ENCODE measurements around the gene IFNLR1. TPM values are rescaled to one million over a fixed set of nuclear protein-coding genes. Genes with fewer than 3 reads are reported as not detected.

Gene IFNLR1
- total and polyA plus RNA-seq, 8 donors, result 2.3 to 8.4 (median 4.0) TPM

GRCh38 chr1:24111996-24112779 lies 74.9 kb downstream of the IFNLR1 start, which contains the start of gene MYOM3:
MYOM3 (minus strand) TSS chr1:24112135; CDS start chr1:24108636, 3,499 bp downstream.
- H3K4me1 ChIP-seq, result peaks cover 0 to 9% (median 3%) of the 10 kb centered on the region in 3 donors
- TF ChIP-seq, protein P1, sequence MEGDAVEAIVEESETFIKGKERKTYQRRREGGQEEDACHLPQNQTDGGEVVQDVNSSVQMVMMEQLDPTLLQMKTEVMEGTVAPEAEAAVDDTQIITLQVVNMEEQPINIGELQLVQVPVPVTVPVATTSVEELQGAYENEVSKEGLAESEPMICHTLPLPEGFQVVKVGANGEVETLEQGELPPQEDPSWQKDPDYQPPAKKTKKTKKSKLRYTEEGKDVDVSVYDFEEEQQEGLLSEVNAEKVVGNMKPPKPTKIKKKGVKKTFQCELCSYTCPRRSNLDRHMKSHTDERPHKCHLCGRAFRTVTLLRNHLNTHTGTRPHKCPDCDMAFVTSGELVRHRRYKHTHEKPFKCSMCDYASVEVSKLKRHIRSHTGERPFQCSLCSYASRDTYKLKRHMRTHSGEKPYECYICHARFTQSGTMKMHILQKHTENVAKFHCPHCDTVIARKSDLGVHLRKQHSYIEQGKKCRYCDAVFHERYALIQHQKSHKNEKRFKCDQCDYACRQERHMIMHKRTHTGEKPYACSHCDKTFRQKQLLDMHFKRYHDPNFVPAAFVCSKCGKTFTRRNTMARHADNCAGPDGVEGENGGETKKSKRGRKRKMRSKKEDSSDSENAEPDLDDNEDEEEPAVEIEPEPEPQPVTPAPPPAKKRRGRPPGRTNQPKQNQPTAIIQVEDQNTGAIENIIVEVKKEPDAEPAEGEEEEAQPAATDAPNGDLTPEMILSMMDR (IDR thresholded peaks at IDR 0.05), result peak in 3 of 4 donors; percentile 18 to 21 (median 19)
- no peak within 1 kb of the TSS for H3K4me3 ChIP-seq
- H3K27ac ChIP-seq, result no peak within 1 kb of the TSS
- no peaks in the 10 kb centered on the region for H3K9me3 ChIP-seq
- ATAC-seq (peak; percentile 59 to 92 (median 84)), FAIRE-seq (no peak), DNase-seq (peak; percentile 66 to 89 (median 72))
- intact Hi-C loops (cut with DNase I), result loop anchor here in 2 of 3 donors (5.0 kb wide), 1 partner anchor 40 kb away; no protein-coding TSS in a partner anchor
- no peaks in the 10 kb centered on the region for H3K27me3 ChIP-seq
- 42 to 48% methylated on average over 24 to 27 of the region's 27 CpGs for WGBS, 2 donors
- no peaks in the 10 kb centered on the region for H3K36me3 ChIP-seq

- 86 to 89% methylated on average over 20 of the region's 20 CpGs for WGBS, 2 donors
- DNase-seq (peak in 3 of 6 donors; percentile 29 to 66 (median 56)), ATAC-seq (no peak), FAIRE-seq (no peak)
- intact Hi-C loops (cut with DNase I), result loop anchor here in 2 of 3 donors (5.0 kb wide), 1 partner anchor 39 kb away; no protein-coding TSS in a partner anchor
- H3K27ac ChIP-seq, result no peak overlapping the region
- no peaks in the 10 kb centered on the region for H3K36me3 ChIP-seq
- TF ChIP-seq, protein P1 (IDR thresholded peaks at IDR 0.05), result no peak
- H3K9me3 ChIP-seq, result no peaks in the 10 kb centered on the region
- peaks cover 0 to 2% (median 0%) of the 10 kb centered on the region in 3 donors for H3K4me1 ChIP-seq
- no peaks in the 10 kb centered on the region for H3K27me3 ChIP-seq
- no peak overlapping the region for H3K4me3 ChIP-seq
Observed at GRCh38 chr1:24111262-24111995, 75.7 kb downstream of the IFNLR1 start.

GRCh38 chr1:24110642-24111261 lies 76.3 kb downstream of the IFNLR1 start:
- no peak overlapping the region for H3K4me3 ChIP-seq
- TF ChIP-seq, protein P1 (IDR thresholded peaks at IDR 0.05), result no peak
- ATAC-seq, result no peak
- intact Hi-C loops (cut with DNase I), result loop anchor here in 2 of 3 donors (5.0 kb wide), 1 partner anchor 38 kb away; no protein-coding TSS in a partner anchor
- 80 to 81% methylated on average over 14 of the region's 14 CpGs for WGBS, 2 donors
- FAIRE-seq, result no peak
- no peaks in the 10 kb centered on the region for H3K27me3 ChIP-seq
- no peaks in the 10 kb centered on the region for H3K9me3 ChIP-seq
- H3K36me3 ChIP-seq, result no peaks in the 10 kb centered on the region
- H3K27ac ChIP-seq, result no peak overlapping the region
- H3K4me1 ChIP-seq, result no peaks in the 10 kb centered on the region
- peak in 3 of 6 donors; percentile 36 to 48 (median 44) for DNase-seq

DNA sequence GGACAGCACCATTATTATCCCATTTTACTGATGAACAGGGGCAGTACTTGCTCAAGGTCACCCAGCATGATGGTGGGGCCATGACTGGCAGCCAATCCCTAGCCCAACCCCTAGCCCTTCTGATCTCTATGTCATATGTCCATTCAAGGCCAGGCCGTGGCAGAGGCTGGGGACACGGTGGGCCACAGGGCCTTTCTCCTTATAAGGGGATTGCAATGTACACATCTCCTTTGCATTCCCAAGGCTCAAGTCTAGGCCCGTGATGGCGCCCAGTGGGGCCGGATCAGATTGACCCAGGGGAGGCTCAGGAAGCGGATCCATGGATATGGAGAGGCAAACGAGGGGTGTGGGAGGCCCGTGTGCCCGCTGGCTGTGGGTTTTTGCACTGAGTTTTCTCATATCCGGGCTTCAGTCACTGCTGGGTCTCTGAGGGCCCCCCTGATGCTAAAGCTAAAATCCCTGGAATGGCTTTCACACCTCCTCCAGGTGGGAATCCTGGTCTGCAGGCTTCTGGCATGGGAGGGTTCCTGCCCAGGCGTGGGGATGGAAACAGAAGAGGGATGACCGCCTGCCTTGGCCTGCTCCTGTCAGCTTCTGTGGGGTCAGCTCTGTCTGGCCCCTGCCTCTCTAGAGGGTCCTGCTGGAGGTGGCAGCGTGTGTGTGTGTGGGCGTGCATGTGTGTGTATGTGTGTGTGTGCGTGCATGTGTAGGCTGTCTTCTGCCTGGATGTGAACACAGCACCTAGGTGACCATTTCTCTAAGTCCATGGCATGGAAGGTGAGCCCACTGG lies 77.2 kb downstream of the IFNLR1 start:
- TF ChIP-seq, protein P1 (IDR thresholded peaks at IDR 0.05), result no peak
- H3K4me1 ChIP-seq, result no peaks in the 10 kb centered on the region
- peak in 3 of 6 donors; percentile 20 to 61 (median 52) for DNase-seq
- no peaks in the 10 kb centered on the region for H3K9me3 ChIP-seq
- FAIRE-seq, result no peak
- no peak for ATAC-seq
- intact Hi-C loops (cut with DNase I), result loop anchor here in 2 of 3 donors (5.0 kb wide), 1 partner anchor 38 kb away; no protein-coding TSS in a partner anchor
- H3K27me3 ChIP-seq, result no peaks in the 10 kb centered on the region
- H3K27ac ChIP-seq, result no peak overlapping the region
- H3K36me3 ChIP-seq, result no peaks in the 10 kb centered on the region
- 89 to 94% methylated on average over 15 of the region's 15 CpGs for WGBS, 2 donors
- no peak overlapping the region for H3K4me3 ChIP-seq
